SK-MEL-5 (cell line): ENCODE measurements around the gene MXD4. TPM values are rescaled to one million over a fixed set of nuclear protein-coding genes. Genes with fewer than 3 reads are reported as not detected.

Source experiments
- DNase-seq: peaks from one replicate; pipeline ENCODE4 v3.0.0-alpha.2; 2016; ENCODE audit warnings: low read depth, low spot score
- in situ Hi-C: cut with HindIII; loops from 2 replicates; pipeline ENCODE4 v1.10.0; 2016; ENCODE audit warnings: low sequenced_read_pairs, high pct_unique_total_duplicates, low pct_unique_long_range_greater_than_20kb
- total RNA-seq: library from RNA; depleted of rRNA; stranded (reverse); fragments of >200 nt; shearing (Covaris generic); gene quantifications from 2 replicates; pipeline ENCODE4 v1.2.3, GENCODE V29; 2014

The MXD4 gene
- total RNA-seq, 1 experiment from 2014 or later = 9.7 TPM

DNA sequence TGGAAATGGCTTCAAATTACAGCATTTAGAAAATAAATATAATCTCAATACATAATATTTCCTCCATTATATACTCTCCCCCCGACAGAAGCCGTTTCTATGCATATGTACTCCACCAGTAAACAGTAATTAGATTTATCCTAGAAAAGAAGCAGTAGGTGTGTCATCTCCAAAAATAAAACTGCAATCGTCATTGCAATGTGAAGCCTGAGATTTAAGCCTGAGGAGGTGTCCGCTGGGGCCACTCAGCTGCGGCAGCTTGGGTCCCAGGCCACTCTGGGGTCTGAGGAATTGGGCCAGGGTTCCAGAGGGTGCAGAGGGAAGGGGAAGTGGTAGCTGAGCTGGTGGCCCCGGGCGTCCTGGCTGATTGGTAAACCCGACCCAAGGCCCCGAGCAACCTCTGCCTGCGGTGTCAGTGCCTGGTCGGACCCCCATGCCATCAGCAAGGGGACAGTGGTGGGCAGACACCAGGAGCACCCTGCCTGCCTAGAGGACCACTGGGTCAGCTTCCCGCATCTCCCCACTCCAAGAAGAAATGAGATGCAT lies 7.8 kb upstream of the MXD4 start:
- DNase-seq = no peak
- in situ Hi-C loops = no loop called here

DNA sequence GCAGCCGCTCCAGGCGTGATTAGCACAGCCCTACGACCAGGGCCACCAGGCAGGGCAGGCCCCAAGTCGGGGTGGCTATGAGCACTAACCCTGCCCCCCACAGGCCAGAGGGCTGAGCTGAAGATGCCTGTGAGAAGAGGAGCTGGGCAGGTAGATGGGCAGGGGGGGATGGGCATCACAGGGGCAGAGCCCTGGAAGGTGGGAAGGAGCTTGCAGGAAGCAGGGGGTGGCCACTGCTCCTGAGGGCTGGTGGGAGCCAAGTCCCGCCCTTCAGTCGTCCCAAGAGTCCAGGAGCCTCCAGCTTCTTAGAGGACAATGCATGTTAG lies 7.3 kb upstream of the MXD4 start:
- no peak for DNase-seq
- in situ Hi-C loops = no loop called here

DNA sequence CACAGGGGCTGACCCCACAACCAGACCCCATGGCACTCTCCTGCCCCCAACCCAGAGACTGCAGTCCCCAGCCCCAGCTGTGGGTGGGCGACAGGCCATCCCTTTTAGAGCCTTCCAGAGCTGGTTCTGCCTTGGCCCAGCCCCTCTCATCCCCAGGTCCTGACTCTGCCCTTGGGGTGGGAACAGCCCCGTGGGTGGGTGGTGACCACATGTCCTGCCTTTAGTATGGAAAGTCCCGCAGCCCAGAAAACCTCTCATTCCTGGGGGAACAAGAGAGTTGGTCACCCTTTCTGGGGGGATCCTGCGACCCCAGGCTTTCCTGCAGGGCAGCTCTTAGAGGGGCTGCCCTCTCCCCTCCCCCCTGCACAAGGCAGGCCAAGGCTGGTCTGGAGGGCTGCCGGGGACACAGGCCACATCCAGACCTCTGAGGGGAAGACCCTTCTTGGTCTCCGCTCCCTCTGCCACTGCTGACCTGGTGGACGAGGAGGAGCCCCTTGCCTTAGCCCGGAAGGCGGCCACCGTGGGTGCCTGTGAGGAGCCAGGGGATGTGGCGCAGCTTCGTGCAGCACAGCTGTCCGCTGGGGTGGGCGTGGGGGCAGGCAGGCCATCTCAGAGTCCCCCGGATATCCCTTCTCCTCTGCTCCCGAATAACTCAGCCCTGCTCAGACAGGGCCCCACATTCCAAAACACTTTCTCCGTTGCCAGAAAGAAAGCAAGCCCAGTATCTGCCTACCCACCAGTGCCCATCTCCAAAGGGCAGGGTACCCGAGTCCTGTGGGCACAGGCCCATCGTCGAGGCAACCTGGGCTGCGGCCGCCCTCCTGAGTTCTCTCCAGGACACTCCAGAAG lies 6.7 kb upstream of the MXD4 start:
- DNase-seq = no peak
- in situ Hi-C loops = no loop called here

- in situ Hi-C loops = no loop called here
- DNase-seq = no peak
These were observed 5.9 kb upstream of the MXD4 start for GRCh38 chr4:2267841-2268240.

GRCh38 chr4:2267320-2267811 lies 5.5 kb upstream of the MXD4 start:
- DNase-seq = no peak
- in situ Hi-C loops = no loop called here

GRCh38 chr4:2266821-2267220 lies 4.9 kb upstream of the MXD4 start:
- in situ Hi-C loops = no loop called here
- DNase-seq = no peak

GRCh38 chr4:2266181-2266580 lies 4.3 kb upstream of the MXD4 start:
- in situ Hi-C loops = no loop called here
- DNase-seq = no peak

DNA sequence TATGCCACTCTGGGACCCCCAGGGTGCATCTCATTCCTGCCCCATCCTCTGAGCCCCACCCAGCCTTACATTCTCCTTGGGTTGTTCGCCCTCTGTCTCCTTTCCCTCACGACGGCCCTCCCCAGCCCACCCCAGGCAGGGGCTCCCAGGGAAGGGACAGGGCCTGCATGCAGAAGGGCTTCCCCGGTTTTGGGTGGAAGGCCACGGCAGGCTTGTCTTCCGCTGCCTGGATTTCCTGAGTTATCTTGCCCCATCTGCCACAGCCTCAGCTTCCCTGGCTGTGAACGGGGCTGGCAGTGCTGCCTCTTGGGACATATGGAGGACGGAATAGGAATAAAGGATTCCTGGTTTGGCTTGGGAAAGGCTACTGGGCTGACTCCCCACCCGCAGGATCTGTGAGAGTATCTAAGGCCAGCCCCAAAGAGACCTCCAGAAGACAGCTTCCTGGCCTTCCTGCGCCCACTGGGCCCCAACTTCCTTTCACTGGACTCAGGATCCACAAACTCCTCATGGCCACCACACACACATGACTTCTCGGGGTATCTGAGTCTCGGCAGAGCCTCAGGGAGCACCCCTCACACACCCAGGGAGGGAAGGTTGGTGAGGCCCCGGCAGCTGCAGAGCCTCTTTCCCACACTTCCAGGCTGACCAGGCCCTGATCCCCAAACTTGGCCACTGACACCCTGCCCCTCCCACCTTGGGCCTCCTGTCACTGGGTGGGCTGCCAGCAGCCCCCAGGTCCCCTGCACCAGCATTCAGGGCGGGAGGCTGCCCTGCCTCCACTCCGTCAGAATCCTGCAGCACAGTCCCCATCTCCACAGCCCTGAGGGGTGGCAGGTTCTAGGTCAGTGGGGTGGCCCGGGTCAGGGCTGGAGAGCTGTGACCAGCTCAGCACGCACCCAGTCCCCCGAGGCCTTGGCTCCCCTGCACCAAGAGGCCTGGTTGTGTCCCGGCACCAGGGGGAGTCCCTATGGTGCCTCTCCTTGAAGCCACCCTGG lies 3.5 kb upstream of the MXD4 start:
- no peak for DNase-seq
- in situ Hi-C loops = no loop called here

- in situ Hi-C loops = no loop called here
- no peak for DNase-seq
These were observed 2.7 kb upstream of the MXD4 start for GRCh38 chr4:2264481-2265041.

DNA sequence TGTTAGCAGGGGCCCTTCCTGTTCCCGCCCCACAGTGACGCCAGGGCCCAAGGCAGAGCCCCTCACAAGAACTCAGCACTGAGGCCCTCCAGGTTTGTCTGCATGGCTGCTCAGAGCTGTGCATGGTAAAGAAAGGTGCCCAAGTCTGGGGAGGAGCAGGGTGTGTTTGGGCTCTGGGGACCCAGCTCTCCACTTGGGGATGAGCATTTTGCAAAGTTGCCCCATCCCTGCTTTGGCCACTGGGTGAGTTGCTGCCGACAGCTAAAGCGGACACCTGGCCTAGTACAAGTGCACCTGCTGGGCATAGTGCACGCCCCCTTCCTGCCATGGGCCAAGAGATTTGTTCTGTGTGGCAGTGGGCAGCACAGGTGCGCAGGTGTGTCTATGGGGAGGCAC lies 2.0 kb upstream of the MXD4 start:
- in situ Hi-C loops = no loop called here
- no peak for DNase-seq

GRCh38 chr4:2262944-2263250 lies 988 bp upstream of the MXD4 start:
- no peak for DNase-seq
- in situ Hi-C loops = no loop called here

- peak; percentile 98 for DNase-seq
- in situ Hi-C loops = no loop called here
These were observed 435 bp upstream of the MXD4 start for GRCh38 chr4:2262145-2262943.

DNA sequence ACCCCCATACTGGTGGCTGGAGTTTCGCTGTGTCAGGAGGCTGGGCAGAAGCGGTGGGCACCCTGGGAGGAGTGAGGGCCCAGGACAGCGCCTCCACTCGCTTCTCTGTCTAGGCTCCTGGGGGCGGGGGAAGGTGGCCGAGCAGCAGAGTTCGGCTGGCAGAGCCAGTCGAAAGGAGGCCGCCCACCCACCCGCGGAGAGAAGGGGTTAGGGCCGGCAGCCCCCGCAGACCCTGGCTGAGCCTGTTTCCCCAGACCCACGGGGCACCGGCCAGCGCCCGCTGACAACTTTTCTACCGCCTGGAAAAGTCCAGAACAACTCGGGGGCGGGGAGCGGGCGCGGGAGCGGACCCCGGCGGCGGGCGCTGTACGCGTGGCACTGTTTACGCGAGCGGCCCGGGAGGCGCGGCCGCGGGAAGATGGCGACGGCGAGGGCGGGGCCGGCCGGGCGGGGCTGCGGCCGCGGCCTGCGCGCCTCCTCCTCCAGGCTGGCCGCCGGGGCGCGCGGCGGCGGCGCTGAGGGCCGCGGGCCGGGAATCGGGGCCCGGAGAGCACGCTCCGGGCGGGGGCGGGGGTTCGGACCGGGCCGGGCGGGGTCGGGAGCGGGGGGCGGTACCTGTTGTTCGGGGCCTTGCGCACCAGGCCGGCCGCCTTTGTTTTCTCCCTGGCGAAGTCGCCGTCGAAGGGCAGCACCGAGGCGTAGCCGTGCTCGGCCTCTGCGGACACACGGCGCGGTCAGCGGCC lies 628 bp downstream of the MXD4 start:
- DNase-seq = peak; percentile 31

DNA sequence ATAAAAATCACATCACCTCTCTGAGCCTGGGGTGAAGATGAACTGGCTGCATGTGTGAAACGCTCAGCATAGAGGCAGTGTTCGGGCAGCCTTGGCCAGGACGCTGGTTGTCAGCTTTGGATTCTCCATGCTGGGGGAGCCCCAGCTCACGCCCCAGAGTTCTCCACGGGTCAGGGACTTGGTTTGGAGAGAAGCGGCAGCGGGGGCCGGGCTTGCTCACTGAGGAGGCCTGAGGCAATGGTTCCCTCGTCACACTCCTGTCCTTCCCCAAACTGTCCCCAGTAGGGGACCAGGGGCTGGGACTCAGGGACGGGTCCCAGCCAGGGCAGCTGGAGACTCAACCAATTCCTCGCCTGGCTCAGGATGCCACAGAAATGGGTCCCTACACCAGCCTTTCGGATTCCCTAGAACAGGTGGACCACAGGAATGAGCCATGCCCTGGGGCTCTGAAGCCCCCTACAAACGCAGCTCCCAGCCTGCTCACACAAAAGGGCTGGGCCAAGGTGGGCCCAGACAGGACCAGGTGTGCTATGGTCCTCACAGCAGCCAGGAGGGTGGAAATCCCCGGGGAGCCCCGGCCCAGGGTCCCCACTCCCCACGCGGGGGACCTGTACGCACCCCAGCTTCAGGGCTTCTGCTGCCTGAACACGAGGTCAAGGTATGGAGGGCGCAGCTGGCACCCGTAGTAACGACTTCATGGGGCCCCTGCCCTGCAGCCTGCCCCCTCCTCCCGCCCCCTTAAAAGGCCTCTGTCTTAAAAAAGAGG lies 1.4 kb downstream of the MXD4 start:
- in situ Hi-C loops = no loop called here
- DNase-seq = no peak

More for the DNA sequence above, 628 bp downstream of the MXD4 start:
- in situ Hi-C loops = no loop called here

DNA sequence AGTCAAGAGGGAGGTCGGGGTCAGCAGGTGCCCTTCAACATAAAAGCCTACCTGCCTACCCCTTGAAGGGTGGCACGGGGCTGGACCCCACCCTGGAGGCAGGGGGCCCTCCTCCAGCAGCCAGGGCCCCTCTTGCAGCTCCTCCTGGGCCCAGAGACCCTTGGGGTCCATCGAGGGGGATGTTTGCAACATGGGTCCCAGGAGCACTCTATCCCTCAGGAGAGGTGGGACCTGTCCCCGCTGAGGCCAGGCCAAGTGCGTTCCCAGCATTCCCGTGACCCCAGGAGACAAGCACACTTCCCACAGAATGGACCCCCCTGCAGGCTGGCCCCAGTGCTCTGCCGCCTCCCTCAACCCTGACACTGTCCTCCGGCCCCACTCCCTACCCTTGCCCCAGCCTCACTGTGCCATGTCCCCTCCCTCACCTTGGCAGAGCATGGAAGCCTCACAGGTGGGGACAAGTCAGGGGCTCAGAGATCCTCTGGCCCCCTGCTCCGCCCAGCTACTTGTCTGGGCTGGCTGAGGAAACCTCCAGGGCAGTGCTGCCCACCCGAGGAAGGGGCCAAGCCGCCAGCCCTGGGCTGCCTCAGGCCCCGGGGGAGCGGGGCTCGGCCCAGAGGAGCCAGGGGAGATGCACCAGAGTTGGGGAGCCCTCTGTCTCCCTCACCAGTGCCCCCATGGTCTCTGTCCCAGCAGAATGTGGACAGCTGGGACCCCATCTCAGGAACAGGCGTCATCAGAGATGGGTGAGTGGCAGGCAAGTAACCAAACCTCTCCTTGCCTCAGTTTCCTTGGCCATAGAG lies 2.2 kb downstream of the MXD4 start:
- DNase-seq = no peak
- in situ Hi-C loops = no loop called here
